Caki2 (cell line): ENCODE data around the gene SAE1. TPM values are rescaled to one million over a fixed set of nuclear protein-coding genes. Genes with fewer than 3 reads are reported as not detected.
A peak's percentile ranks its signal among the peaks of the same experiment; 100 is the strongest.
"Not testable (repeated sequence)": the region's sequence is repeated elsewhere in the genome, so short reads cannot be mapped to it uniquely, and the experiment has no call there.

Experiments
- DNase-seq: peaks from one replicate; pipeline ENCODE4 v3.0.0-alpha.2; 2015; ENCODE audit warnings: low read depth
- in situ Hi-C: cut with HindIII; loops from 2 replicates; pipeline ENCODE4 v1.10.0; 2016; ENCODE audit warnings: low sequenced_read_pairs, low pct_unique_long_range_greater_than_20kb, mixed read lengths
- total RNA-seq: library from RNA; depleted of rRNA; stranded (reverse); fragments of >200 nt; shearing (Covaris generic); gene quantifications from 2 replicates; pipeline ENCODE4 v1.2.3, GENCODE V29; 2014; ENCODE audit warnings: low replicate concordance; rRNA removed

The SAE1 gene
- total RNA-seq = 320 and 378 TPM in 2 replicates

DNA sequence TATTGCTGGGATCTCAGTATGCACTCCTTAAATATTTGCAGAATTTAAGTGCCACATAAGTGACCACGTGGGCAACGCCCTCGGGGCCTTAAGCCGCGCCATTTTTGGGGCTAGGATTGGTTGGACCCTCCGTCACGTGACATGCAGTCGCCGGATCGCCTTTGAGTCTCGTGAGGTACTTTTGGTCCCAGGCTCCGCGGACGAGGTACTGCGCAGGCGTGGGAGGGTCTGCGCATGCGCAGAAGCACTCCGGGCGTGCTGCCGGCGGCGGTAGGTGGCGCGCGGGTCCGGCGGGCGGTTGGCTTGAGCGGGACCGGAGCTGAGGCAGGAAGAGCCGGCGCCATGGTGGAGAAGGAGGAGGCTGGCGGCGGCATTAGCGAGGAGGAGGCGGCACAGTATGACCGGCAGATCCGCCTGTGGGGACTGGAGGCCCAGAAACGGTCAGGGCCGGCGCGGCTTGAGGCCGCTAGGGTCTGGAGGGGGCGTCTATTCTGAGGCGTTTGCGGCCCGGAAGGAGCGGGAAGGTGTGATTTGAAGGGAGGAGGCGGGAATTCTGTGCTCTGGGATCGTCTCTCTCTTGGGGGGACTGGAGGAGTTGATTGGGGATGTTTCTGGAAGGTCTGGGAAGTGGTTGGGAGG lies at the start of gene SAE1:
Gene SAE1, plus strand, starts transcription at position 247 of the 639 bp plus-strand sequence. Its CDS starts 96 bp downstream, at position 343.
- in situ Hi-C loops = no loop called here
- DNase-seq = peak; percentile 95

DNA sequence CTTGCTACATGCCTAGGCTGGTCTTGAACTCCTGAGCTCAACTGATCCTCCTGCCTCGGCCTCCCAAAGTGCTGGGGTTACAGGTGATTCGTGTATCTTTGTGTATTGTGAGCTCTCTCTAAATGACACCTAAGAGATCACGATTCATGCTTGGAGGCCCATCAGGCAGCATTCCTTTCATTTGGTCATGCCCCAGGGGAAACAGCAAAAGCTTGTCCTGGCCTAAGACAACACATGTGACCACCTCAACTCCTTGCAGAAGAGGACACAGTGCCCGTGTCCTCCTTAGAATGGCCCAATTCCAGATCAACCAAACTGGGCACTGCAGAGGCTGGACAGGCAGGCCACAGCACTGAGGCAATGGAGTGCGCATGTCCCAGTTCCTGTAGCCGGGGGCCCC lies 49.5 kb upstream of the SAE1 start:
- peak; percentile 28 for DNase-seq
- in situ Hi-C loops = no loop called here

DNA sequence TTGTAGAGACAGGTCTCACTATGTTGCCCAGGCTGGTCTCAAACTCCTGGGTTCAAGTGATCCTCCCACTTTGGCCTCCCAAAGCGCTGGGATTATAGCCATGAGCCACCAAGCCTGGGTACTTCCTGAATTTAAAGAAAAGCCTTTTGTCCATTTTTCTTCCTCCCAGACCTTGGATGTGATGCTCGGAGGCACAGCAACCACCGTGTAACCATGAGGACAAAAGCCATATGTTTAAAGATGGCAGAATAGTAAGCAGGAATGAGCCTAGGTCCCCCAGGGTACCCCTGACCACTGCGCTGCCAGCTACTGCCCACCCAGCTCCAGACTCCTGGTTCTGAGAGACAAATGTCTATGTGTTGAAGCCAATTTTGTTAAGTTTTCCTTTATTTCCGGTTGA lies 48.1 kb upstream of the SAE1 start:
- in situ Hi-C loops = no loop called here
- no peak for DNase-seq

DNA sequence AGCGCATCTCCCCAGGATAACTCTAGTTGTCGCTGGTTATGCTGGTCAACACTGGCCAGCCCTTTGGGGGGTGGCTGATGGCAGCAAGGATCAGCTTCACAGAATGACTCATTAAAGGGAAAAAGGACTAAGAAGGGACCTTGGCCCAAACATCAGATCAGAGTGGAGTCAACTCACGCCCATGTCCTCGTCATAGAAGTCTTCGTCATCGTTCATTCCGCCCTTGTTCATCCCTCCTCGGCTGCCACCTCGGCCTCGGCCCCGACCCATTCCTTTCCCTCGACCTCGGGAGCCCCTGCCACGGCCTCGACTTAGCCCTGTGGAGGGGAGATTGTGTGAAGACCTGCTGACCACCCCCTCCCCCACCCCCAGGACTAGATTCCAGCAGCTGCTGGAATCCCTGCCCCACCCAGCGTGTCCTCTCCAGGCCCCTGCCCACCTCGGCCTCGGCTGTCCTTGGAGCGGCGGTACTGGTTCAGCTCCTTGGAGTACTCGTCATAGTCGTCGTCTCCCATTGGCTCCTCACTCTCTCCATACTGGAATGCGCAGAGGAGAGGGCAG lies 45.7 kb upstream of the SAE1 start:
- DNase-seq = no peak
- in situ Hi-C loops = no loop called here

DNA sequence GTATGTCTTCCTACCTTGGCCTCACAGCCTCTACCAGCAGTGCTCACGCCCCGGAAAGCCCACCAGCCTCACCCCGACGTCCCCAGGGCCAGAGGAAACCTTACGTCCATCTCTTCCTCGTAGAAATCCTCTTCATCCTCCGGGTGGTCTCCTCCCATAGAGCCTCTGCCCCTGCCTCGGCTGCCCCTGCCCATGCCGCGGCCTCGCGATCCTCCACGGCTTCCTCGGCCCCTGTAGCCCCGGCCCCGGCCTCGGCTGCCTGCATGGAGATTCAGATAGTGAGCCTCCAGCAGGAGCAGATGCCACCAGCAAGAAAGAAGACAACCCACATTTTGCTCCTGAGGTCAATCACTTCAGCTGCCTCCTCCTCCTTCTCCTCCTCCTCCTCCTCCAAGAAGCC lies 44.4 kb upstream of the SAE1 start:
- in situ Hi-C loops = no loop called here
- no peak for DNase-seq

DNA sequence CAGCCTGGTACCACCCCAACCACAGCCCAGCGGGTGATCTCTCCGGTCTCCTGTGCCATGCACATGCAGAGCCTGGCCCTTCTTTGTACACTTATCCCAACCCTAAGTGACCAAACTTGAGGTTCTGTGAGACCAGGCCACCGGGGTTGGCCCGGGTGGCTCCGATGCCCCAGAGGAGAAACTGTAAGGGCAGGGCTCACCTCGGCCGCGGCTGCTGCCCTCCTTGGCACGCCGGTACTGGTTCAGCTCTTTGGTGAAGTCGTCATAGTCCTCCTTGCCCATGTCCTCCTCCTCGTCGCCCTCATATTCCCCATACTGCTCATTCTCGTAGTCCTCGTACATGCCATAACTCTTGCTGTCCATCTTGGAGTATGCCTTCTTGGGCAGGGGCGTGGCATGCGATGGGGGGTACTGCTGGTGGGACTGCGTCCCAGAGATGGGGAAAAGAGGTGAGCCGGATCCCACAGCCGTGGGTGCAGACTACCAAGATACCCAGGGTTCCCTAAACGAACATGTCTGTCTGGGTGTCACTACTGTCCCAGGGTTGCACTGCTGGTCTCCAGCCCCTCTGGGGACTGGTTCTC lies 40.8 kb upstream of the SAE1 start:
- in situ Hi-C loops = no loop called here
- DNase-seq = no peak

DNA sequence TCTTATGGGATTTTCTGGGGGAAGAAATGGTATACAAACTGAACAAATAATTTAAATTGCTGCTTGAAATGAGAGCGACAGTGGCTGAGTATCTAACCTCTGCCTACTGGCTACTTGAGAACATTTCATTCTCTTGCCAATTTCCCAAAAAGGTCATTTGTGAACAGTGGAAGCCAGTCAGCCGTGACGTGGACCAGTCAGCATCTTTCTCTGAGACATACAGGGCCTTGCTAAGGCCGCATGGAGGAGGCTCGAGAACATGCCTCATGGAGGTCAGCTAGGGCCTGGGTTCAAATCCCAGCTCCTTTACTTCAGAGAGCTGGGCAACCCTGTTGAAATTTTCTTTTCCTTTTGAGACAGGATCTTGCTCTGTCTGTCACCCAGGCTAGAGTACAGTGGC lies 37.4 kb upstream of the SAE1 start:
- DNase-seq = no peak
- in situ Hi-C loops = no loop called here

DNA sequence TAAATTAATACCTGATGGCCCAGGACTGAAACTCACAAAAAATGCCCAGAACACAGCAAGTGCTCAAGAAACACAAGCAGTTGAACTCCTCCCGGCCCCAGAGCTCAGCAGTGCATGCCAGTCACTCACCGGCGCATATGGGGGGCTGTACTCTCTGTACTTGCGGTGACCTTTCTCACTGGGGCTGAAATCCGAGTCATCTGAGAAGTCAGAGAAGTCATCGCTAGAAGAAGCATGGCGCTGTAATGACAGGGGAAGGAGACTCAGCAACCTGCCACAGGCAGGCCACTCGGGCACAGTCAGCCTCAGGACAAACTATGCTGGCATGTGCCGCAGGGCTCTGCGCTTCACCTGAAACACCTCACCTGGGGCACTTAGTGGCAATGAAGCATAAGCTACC lies 36.8 kb upstream of the SAE1 start:
- in situ Hi-C loops = no loop called here
- DNase-seq = no peak

DNA sequence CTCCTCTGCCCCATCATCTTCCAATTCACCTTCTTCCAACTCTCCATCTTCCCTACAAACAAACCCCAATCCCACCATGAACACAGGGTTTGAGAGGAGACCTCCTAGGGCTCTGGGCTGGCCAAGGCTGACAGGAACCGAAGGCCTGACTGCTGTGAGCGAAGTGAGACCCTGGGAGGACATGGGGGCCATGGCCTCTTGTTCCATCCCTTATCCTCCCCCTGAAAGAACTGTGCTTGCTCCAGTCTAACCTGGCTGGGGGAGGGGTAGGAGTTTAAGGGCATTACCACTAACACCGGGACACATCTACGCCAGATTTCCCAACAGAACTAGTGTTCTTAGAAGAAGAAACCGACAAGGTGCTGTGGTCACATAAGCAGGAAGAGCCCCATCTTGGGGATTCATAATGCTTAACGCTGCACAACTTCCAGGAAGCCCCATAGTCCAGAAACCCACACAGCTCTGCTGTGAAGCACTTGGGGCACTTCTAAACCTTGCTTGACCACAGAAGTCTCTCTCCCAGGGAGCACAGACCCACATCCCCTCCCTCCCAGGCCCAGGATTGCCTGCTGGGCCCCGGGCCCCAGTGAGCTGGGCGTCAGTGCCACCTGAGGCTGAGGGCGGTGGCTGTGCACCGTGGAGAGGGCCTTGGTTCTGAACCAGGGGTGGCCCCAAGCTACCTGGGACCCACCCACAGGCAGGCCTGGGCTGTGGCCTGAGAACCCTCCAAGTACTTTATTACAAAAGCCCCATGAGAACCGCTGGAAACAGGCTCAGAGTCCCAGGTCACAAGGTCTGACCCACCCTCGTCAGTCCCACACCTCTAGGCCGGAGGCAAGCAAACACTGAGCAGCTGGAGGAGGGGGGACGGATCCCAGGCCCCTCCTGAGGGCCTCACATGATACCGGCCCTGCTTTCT lies 35.8 kb upstream of the SAE1 start:
- in situ Hi-C loops = no loop called here
- no peak for DNase-seq

DNA sequence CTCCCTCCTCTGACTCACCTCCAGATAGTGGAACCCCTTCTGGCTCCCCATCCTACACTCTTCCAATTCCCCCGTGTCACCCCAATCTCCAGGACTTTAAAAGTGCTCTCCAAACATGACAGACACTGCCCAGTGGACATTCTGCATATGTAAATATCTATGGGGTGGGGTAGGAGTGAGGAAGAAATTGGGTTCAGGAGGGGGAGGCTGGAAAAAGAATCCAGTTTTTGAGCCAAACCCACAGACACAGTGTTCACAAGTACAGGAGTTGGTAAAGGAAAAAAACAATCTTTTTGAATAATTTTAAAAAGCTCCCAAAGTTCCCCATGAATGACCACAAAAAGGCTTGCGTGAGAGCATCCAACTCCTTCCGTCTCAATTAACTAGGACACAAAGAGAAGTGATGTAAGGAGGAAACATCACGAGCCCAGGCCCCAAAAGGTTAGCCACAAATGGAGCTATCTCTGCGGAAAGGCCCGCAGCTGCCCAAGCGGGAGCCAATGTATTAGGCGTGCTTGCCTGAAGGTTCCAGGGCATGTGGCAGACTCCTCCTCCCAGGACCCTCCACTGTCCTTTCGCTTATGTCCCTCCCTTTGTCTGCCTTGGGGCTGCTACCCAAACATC lies 35.0 kb upstream of the SAE1 start:
- in situ Hi-C loops = no loop called here
- no peak for DNase-seq

DNA sequence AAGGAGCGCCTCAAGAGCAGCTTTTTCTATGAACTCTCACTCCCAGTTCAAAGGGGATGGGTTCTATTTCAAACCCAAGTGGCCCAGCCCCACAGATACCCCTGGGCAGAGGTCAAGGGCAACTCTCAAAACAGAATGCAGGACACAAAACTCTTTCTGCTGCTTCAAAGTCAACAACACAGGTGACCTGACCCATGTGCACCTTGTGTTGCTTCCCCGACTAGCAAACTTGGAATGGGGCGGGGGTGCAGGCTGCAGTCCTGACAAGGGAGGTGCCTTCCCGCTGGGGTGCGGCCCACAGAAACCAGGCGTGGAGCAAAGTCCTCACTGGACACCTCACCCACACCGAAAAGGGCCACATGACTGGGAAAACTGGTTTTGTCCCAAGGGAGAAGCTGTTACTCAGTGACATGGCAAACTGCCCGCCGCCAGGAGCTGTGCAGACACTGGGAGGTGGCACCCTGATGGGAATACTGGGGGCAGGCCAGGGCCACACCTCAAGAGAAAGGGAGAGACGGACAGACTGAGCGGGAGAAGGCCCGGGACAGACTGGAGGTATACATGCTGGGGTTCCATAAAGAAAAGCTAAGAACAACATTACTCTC lies 34.4 kb upstream of the SAE1 start:
- no peak for DNase-seq
- in situ Hi-C loops = no loop called here

DNA sequence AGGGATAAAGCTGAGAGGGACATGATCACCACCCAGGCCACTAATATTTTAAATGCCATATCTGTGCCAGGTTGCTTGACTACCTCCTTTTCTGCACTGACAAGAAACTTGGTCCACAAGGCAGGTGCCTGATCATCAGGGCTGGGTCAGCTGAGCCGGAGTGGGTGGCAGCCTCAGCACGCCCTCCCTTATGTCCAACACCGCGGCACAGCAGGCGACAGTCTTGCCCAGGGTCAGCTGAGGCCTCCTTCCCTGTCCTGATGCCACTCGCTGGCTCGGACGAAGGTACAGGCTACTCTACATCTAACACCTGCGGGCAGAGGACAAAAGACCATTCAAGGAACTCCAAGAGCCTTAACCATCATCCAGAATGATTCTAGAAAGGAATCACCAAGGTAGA lies 33.9 kb upstream of the SAE1 start:
- in situ Hi-C loops = no loop called here
- no peak for DNase-seq

DNA sequence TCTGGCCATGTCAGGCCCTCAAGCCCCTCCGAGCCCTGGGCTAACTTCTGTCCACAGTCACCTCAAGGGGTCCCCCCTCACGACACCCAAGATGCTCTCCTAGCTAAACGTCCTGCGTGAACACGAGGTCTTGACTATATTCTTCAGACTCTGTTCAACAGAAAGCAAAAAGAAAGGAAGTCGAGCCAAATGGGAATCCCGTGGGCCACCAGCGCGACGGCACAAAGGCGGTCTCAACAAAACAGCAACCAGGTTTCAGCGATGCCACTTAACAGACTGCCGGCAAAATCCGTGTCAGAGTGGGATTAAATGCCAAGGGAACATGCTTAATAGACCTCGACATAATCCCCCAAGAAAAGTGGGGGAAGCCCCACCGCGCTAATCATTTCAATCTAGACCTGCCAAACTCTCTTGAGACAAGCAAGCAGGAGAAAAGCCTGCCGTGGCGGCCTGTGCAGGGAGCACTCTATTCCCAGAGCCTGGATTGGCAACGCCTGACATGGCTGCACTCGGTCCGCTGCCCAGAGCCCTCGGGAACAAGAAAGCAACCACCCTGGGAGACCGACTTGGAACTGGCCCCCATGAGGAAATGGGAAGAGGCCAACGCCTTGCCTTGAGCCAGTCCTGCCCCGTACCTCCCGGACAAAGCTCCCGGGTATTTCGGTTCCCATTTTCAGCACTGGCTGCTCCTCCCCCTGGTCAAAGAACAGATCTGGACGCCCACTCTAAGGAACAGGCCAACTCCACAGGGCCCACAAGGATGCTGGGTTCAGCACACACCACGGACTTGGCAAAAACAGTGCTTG lies 33.0 kb upstream of the SAE1 start:
- no peak for DNase-seq
- in situ Hi-C loops = no loop called here

DNA sequence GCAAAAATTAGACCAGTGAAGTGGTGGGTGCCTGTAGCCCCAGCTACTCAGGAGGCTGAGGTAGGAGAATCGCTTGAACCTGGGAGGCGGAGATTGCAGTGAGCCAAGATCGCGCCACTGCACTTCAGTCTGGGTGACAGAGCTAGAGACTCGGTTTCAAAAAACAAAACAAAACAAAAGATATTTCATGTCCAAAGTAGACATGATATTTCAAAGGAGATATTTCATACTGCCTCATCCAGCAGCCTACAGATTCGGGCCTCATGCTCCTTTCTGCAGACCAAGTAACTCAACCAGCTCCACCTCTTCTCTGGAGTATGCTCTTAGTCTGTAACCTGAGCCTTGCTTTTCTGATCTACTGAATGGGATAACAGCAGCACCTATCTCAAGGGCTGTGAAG lies 32.0 kb upstream of the SAE1 start:
- in situ Hi-C loops = no loop called here
- DNase-seq = no peak

DNA sequence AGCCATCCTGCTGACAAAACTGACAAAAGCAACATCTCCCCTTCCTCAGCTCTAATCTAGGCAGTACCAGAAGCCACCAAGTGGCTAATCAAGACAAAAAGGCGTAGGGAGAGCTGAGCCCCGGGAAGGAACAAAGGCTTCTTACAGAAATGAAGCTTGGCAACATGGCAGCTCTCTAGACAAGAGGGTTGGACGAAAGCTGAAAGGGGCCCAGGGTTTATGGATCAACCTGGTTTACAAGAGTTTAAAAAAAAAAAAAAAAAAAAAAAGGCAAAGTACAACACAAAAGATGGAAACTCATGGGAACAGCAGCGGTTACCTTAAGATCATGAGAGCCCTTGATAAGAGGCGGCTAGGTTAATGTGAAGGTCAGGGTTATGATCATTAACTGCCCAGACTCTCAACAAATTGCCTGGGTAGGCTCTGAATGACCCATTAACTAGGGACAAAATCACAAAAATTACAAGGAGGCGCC lies 31.0 kb upstream of the SAE1 start:
- DNase-seq = no peak

DNA sequence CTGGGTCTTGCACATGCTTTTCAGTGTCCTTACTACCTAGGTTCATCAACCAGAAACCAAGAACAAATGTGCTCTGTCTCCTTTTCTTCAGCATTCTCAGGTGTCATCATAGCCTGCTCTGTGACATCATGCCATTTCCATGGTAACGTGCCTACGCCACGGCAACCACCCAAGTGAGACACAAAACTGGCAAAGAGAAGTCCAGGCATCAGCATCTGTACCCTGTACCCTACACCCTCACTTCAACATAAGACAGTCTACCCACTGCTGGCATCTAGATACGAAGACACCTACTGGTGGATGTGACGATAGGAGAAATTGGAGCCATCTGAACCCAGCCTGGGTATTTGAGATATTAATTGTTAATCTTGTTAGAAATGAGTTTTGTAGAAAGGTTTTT lies 30.3 kb upstream of the SAE1 start:
- in situ Hi-C loops = no loop called here

More for the DNA sequence above, 31.0 kb upstream of the SAE1 start:
- in situ Hi-C loops = no loop called here

DNA sequence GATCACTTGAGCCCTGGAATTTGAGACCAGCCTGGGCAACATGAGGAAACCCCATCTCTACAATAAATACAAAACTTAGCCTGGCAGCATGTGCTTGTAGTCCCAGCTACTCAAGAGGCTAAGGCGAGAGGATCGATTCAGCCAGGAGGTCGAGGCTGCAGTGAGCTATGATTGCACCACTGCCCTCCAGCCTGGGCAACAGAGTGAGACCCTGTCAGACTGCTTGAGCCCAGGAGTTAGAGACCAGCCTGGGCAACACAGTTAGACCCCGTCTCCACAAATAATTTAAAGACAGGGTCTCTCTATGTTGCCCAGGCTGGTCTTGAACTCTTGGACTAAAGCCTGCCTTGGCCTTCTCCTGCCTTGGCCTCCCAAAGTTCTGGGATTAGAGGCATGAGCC lies 29.5 kb upstream of the SAE1 start:
- DNase-seq, in situ Hi-C loops: not testable (repeated sequence)

More for the DNA sequence above, 30.3 kb upstream of the SAE1 start:
- DNase-seq = no peak
